Activated CD8-positive, alpha-beta memory T cell treated with anti-CD3 and anti-CD28 coated beads, Interleukin-2, amount 50 U/mL, for 1 hour (primary cell): ENCODE results near the gene ZFAND5.

Experiments used
- DNase-seq: peaks from one replicate; pipeline ENCODE4 v3.0.0-alpha.2; 2020; ENCODE audit errors: extremely low read depth

The ZFAND5 gene

DNA sequence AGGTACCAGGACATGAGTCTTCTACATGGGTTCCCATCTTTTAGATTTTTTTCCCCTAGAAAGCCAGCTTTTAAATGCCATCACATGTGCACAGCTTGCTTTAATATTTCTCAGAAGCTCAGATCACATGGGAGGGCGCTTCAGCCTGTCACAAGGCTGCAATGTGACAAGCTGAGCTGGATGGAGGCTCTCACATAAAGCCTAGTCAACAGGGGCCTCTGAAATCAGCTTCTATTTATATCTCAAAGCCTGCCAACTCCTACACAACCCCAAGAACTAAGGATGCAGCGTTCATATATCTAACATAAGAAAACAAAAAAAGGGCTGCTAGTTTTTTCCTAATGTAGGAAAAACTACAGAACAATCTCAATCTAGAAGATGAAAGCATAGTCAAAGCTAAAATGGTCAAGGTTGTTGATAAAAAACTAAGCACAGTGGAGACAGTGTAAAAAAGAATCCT is 2.3 kb downstream of the ZFAND5 start:
- no peak for DNase-seq

DNA sequence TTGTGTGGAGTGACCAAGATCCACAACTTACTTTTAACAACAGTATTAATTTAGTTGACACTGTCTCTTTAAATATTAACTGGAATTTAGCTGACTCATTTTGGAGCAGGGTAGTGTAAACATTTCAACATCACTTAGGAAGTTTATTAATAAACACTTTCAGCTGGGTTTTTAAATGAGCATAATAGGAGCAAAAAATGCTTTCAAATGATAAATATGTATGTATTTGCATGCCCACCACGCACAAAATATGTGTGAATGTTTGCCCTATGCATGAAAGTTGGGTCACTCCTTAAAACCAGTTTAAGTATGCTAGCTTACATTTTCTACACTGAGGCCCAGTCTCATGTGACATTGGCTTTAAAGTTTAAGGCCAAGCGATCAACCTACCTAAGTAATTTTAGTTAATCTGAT is 2.9 kb downstream of the ZFAND5 start:
- no peak for DNase-seq

DNA sequence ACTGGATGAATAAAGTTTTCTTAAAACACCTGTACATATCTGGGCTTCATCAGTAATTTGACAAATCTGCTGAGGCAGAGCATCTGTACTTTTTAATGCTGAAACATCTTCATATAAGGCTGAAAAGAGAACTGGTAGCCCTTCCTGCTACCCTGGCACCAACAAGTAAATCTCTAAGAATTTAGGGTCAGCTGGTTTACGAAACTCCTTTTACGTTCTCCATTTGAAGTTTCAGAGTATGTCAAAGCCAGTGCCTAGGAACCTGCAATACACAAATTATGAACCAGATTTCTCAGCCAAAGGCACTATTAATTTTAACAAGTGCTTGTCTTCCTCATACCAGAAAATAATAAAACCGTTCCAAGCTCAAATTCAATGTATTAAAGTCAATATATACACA is 3.8 kb downstream of the ZFAND5 start:
- DNase-seq, result no peak

DNA sequence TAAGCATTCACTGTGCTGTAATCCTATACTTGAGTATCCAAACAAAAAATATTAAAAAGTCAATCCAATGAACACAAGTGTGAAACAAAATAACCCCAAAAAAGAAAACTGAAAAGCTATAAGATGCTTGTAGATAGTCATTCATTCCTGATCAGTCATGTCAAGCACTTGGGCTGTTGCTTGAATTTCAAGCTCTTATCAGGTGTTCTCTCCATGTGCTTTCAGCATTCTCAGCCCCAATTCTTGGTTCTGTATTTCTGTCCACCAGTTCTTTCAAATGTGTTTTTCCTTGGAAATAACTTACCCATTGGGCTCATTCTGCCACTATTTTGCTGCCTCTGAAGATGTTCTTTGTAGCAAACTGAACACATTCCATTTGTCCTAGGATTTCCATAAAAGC is 4.7 kb downstream of the ZFAND5 start:
- DNase-seq, result no peak

DNA sequence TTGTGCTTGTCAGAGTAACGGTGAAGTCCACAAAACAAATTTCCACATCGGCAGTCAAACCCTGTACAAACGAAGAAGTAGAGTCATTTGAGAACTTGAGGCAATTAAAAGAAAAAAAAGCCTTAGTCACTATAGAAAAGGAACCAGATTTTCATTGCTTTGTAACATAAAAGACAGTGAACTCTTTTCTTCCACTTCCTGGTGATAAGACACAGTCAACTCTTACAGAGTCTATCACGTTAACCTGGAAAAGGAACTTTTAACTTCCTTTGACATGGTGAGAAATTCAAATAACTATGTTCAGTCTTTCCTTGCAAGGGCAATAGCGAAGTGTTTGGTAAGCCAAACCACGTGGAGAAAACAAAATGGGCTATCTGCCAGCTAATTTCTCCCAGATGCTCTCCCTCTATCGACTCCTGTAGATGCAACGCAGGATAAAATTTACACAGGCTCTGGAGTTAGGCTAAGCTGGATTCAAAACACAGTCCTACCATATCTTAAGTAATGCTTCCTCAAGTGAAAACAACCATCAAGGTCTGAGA is 8.9 kb downstream of the ZFAND5 start:
- no peak for DNase-seq

DNA sequence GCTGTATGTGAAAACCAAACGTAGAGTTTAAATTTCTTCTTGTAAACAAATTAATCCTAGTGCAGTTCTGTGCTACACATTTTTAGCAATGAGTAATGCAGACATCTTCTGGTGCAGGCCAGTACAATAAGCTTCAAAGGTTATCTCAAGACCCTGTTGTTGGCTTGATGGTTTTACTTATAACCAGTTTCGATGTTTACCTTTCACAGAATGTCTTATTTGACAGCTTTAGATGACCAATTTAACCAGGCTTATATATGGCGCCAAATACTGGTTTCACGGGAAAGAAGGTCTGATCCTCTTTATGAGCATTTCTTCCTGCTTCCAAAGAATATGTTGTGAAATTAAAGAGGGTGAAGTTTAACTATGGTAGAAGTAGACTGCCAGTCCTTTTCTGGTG is 9.9 kb downstream of the ZFAND5 start:
- DNase-seq, result no peak

DNA sequence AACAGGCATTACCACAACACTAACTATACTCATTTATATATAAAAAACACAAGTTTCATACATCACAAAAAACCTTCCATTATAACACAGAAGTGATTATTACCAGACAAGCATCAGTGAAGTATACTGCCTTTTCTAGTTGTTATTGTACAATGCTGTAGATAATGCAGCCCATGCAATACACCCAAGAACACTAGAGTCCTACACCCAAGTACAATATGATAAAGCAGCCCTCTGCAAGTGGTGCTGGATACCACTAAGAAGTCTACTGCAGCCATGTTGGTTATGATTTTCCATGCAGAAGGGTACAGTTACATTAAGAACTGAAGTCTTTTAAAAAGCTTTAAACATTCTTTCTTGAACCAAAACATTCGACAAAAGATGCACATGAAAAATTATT is 10.3 kb downstream of the ZFAND5 start:
- DNase-seq, result no peak

DNA sequence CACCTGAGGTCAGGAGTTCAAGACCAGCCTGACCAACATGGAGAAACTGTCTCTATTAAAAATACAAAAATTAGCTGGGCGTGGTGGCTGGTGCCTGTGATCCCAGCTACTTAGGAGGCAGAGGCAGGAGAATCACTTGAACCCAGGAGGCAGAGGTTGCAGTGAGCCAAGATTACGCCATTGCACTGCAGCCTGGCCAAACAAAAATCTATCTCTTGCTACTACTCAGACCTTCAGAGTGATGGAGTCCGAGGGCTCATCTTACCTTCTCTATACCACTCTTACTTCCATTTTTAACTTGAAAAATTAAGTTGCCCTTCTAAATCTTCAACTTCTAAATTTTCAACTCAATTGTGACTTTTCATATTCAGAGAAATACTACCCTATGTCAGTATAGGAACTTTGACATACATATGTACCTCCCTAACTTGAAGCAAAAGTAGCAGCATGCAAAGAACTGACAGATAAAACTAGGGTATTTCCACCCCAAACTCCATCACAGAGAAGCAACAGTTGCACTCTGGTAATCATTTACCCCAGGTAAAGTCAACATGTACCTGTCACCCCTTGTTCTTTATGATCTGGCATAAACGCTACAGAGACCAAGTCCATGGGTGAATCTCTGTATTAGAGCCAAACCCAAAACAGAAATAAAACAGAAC is 11.4 kb downstream of the ZFAND5 start:
- no peak for DNase-seq

DNA sequence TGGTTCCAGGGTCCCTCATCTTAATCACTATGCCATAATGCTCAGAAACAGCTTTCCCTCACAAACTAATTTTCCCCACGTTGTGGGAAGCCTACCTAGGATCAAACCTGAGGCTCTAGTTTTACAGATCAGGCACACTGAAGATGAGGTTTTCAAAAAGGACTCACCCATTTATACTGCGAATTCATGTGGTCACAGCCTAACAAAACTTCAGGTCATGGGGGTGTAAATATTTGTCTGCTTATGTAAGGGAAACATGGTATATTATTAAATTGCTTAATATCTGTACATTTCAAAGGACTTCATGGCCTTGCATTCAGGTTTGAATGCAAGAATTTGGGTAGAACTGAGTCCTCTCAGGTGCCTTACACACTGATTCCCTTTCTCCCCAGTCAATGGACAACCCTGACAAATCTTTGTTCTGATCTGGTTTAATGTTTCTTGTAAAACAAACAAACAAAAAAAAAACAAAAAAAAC is 12.1 kb downstream of the ZFAND5 start:
- DNase-seq, result no peak

DNA sequence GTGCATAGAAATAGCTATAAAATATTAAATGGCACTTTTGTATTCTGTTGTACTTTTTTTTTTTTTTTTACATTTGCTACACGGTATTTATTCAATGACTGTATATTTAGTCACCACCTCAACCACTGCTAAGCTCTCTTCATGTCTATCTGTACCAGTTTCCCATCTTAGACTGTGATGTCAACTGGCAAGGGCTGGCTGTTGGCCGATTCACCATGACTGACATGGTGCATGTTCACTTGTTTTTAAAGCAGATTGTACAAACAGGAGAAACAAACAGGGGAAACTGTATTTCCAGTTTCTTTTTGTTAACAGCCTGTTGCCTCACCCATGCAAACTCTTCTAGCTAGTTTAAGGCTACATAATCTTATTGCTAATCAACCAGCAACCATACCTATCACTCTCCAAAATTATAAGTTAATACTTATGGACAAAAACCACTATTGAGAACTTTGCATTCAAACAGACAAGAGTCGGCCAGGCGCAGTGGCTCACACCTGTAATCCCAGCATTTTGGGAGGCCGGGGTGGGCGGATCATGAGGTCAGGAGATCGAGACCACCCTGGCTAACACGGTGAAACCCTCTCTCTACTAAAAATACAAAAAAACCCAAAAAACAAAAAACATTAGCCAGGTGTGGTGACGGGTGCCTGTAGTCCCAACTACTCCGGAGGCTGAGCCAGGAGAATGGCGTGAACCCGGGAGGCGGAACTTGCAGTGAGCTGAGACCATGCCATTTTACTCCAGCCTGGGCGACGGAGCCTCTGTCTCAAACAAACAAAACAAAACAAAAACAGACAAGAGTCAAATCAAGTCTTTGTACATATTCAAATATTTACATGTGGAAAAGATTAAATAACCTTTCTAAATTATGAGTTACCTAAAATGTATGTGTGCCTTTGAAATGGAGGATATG is 13.2 kb downstream of the ZFAND5 start:
- DNase-seq, result no peak

DNA sequence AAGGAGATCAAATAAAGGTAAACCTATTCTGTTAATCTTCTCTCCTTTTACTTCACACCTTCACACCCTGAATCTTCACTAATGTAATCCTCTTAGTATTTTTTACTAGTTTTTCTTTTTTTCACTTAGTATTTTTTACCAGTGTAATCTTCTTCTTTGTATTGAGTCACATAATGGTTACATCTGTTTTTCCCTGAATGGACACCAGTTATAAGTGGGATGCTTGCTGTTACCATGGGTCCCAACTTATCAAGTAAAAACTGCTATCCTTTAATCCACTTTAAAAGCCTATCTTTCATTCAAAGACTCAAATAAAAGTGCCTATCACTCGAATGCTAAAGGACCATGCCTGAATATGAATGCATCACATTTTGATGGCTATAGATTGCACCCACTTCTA is 15.1 kb downstream of the ZFAND5 start:
- no peak for DNase-seq

DNA sequence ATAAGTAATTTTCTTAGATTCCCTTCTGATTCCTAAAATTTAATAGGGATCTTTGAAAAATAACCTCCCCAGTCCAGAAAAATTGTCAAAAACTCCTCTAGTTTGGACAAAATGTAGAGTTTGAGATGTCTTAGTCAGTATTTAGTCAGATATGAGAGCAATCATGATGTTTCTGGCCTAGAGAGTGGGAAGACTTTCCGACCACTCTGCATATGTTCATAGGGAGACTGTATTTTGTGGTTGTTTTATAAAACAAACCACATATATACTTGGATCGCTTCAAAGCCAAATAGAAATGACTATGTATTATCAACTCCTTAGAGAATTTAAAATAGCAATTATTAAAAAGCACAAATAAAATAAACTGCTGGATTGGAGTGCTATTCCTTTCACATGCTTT is 15.8 kb downstream of the ZFAND5 start:
- DNase-seq, result no peak

DNA sequence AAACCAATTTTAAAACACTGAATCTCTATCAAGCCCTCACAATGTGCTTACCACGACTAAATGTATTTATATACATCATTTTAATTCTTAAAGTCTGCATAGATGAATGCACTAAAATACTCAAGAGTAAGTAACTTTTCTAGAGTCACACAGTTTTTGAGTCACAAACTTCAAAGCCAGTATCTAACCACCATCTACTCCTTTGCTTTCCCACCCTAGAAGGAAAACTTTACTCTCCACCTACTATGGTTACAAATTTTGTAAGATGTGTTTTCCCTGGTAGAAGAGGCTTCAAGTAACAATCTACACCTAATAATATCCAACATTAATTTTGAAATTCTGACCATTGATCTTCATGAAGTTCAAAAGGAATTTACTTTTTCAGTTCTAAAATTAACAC is 18.7 kb downstream of the ZFAND5 start:
- no peak for DNase-seq

DNA sequence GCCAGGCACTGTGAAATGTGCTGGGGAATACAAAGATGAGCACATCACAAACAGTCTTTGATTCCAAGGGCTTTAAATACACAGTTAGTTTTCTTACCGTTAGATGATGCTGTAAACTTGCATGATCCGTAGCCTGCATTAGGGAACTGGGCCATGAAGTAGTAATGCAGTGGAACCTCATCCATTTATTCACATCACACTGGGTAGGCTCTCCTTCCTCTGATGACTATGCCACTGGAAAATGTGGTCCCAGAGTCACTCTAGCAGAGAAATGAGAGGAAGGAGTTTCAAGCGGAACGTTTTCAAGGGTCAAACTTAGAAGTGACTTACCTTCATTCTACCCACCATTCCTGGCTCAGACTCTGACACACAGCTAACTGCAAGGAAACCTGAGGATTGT is 26.4 kb downstream of the ZFAND5 start:
- DNase-seq, result no peak

DNA sequence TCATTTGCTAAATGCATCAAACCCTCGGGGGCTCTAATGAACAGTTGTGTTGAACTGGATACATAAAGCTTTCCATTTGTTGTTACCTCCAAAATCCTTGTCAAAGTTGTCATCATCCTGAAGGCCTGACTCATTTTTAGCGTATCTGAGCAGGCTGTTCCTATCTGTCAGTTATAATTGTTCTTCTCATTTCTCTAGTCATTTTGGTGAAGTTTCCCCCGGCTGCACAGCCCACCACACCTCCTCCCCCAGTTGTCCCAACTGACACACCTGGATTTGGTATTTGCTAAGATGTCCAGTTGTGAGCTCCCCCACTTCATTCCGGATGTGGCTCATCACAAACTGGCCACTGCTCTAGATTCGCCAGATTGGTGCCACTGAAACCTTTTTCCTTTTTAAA is 27.7 kb downstream of the ZFAND5 start:
- DNase-seq, result no peak

DNA sequence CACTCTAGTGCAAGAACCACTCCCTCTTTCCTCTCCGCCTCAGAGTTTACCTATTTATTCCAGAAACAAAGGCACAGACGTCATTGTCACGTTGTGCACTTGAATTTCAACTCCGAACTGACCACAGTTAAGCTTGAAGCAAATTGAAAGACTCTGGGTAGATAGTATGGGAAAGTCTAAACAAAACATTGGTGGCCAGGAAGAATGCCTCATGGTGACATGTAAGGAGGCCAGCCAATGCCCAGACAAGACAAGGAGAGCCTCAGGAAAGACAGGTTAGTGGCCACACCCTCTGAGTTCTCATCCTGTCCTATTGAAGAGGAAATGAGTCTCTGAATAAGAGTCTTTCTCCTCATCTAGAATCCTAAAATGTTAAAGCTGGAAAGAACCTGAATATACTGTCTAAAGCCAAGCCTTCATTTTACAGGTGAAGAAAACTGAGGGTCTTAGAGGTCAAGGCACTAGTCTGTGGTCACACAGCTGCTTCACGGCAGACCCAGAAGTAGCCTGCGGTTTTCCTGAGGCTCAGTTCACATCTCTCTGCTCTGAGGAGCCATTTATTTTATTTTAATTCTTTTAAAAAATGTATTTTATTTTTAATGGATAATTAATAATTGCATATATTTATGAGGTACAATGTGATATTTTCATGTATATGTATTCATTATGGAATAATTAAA is 30.2 kb downstream of the ZFAND5 start:
- no peak for DNase-seq

DNA sequence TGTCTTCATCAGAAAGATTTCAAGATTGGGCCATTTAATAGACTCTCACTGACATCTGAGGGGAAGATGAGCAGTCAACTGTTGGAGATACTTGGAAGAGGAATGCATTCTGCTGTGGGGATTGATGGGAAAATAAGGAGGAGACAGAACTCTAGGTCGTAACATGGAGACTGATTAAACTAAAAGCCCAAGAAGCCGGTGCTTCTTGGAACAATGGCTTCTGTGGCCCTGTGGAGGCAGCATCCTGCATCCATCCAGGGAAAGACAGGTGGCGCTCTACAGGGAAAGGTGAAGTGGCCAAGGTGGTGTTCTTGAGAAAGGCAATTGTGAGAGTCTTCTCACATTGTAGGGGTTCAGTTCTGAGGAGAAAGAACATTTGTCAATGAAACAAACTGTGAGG is 31.3 kb downstream of the ZFAND5 start:
- no peak for DNase-seq

DNA sequence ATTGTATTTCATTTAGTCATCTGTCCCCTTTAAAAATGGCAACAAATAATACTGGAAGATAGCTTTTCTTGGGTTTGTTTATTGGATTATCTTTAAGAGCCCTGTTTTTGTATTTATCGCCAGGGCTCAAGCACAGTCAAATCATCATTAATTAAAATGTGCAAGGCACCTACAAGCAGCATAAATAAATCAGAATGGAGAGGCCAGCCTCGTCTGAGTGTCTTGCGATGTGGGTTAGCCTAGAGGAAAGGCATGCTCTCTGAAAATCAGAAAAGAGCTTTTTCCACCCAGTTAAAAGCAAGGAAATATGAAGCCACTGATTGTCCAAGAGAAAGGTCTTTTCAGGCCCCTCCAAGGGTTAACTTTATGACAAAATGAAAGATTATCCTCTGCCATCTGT is 31.8 kb downstream of the ZFAND5 start:
- no peak for DNase-seq

DNA sequence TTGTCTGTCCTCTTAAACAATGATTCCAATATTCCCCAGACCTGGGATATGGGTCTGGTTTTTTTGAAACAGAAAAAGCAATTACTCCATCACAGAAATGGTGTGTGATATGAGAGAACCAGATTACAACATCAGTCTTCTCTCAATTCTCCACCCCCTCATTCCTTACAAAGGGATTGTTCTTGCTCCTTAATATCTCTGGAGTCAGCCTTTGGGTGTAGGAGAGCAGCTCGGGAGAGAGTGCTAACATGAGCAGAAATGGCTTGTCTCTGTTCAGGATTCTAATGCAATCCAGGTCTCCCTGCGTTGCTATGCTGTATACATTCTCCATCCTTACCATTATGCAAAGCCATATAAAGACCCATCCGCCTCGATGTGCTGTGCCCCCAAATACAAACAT is 32.7 kb downstream of the ZFAND5 start:
- no peak for DNase-seq

DNA sequence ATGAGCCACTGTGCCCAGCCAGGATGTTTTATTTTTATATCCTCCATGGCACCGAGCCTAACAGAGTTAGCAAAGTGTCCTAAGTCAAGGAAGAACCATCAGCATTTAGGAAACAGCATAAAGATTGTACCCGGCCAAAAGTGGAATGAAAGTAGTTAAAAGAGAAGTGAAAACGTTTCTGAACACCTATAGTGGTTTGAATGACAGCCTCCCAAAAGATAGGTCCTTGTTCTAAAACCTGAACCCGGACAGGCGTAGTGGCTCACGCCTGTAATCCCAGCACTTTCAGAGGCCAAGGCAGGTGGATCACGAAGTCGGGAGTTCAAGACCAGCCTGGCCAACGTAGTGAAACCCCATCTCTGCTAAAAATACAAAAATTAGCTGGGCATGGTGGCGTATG is 37.4 kb downstream of the ZFAND5 start:
- DNase-seq, result no peak

DNA sequence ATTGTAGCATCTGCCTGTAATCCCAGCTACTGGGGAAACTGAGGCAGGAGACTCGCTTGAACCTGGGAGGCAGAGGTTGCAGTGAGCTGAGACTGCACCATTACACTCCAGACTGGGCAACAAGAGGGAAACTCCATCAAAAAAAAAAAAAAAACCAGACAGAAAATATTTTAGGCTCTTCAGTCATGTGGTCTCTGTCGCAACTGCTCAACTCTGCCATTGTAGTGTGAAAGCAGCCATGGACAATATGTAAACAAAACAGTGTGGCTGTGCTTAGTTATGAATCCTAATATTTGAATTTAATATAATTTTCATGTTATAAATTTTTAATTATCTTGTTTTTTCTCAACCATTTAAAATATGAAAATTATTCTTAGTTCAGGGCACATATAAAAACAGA is 38.4 kb downstream of the ZFAND5 start:
- no peak for DNase-seq

DNA sequence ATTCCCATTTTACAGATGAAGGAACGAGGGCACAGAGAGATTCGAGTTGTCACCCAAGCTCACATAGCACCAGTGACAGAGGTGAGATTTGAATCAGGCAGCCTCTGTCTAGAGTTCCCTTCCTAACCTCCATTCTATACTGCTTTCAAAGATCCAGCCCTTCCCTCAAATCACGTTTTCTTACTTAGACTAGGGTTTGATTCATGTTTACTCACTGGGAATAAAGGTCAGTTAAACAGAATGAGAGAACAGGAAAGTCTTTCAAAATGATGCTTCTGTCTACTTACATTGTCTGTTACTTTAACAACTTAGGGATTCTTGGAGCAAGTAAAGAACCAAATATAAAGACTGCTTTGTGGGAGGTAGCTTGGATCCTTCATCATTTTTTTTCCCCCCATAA is 40.0 kb downstream of the ZFAND5 start:
- no peak for DNase-seq
